ENCODE results near the gene EXOSC2.

Gene EXOSC2

DNA sequence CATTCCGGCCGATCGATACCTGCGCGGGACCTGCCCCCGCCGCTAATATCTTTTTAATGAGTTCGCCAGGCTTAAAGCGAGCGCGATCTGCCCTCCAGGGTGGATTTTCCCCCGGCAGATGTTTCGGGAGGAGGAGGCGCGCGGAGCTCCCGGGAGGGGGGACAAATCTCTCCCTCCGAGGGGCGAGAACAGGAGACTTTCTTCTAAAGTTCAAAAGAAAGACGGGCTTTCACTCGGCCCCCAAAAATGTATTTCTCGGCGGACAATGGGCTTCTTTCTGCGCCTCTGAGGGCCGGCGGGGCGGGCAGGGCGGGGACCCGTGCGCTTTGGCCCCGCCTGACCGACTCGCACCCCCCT lies 33.3 kb upstream of the EXOSC2 start:
- TF ChIP-seq, protein P1, sequence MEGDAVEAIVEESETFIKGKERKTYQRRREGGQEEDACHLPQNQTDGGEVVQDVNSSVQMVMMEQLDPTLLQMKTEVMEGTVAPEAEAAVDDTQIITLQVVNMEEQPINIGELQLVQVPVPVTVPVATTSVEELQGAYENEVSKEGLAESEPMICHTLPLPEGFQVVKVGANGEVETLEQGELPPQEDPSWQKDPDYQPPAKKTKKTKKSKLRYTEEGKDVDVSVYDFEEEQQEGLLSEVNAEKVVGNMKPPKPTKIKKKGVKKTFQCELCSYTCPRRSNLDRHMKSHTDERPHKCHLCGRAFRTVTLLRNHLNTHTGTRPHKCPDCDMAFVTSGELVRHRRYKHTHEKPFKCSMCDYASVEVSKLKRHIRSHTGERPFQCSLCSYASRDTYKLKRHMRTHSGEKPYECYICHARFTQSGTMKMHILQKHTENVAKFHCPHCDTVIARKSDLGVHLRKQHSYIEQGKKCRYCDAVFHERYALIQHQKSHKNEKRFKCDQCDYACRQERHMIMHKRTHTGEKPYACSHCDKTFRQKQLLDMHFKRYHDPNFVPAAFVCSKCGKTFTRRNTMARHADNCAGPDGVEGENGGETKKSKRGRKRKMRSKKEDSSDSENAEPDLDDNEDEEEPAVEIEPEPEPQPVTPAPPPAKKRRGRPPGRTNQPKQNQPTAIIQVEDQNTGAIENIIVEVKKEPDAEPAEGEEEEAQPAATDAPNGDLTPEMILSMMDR (conservative IDR thresholded peaks at IDR 0.05; ENCODE audit: low read length) = no peak
- no peak for DNase-seq (ENCODE audit: low read depth)
- H3K4me3 ChIP-seq (ENCODE audit: low read length) = no peak overlapping the region

DNA sequence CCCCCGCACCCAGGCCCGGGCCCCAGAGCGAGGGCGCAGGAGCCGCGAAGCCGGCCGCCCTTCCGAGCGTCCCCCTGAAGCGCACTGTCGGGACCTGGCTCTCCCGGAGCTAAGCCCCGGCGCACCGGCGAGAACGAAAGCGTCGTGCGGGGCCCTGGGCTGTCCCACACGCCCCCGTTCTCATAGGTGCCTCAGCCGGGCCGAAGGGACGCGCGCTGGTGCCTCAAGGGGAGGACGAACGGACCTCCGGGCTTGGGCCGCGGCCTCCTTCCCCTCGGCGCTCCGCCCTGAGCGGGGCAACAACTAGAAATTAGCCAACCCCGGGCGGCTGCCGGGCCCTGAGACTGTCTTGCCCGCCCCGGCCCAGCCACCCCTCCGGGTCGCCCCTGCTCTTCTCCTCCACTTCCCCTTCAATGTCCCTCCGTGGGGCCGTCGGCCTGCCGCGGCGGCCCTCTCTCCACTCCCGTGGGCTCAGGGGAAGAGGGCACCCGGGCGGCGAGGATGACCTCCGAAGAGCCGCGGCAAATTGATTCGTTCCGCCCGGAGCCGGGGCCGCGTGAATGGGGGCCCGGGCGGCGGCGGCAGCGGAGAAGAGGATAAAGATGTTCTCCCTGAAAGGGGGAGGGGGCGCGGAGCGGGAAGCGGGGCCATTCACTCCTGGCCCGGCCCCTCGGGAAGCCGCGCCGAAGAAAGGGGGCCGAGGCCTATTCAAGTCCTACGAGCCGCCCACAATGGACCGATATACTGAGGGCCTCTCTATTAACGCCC lies 32.7 kb upstream of the EXOSC2 start:
- TF ChIP-seq, protein P1 (conservative IDR thresholded peaks at IDR 0.05; ENCODE audit: low read length) = no peak
- no peak overlapping the region; the same call in 1 of the 2 replicates for H3K4me3 ChIP-seq (ENCODE audit: low read length)
- no peak for DNase-seq (ENCODE audit: low read depth)

DNA sequence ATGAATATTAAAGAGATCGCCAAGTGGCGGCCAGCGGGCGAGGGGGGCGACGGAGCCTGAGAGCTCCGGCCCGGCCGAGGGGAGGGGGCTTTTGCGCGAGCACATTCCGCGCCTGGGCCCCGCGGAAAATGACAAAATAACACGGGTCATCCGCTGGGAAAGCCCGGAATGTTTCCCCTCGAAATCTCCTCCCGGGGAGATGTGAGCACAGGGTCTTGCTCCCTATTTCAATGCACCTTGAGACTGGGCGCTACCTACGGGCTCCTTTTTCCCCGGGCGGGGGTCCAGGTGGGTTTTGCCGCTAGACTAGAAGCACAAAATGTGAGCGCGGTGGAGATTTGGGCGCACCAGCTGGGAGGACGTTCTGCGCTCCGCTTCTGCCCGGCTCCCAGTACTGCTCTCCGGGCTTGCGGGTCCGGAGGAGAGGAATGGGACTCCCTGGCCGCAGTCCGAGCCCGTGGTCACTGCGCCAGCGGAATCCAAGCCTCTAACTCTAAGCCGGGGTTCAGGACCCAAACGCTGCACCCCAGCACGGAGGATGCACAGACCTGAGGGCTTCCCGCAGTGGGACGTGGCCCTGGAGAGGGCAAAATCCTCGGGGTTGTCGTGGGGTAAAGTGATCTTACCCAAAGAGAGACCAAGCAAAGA lies 32.0 kb upstream of the EXOSC2 start:
- TF ChIP-seq, protein P1 (conservative IDR thresholded peaks at IDR 0.05; ENCODE audit: low read length) = no peak
- no peak overlapping the region for H3K4me3 ChIP-seq (ENCODE audit: low read length)
- no peak for DNase-seq (ENCODE audit: low read depth)

DNA sequence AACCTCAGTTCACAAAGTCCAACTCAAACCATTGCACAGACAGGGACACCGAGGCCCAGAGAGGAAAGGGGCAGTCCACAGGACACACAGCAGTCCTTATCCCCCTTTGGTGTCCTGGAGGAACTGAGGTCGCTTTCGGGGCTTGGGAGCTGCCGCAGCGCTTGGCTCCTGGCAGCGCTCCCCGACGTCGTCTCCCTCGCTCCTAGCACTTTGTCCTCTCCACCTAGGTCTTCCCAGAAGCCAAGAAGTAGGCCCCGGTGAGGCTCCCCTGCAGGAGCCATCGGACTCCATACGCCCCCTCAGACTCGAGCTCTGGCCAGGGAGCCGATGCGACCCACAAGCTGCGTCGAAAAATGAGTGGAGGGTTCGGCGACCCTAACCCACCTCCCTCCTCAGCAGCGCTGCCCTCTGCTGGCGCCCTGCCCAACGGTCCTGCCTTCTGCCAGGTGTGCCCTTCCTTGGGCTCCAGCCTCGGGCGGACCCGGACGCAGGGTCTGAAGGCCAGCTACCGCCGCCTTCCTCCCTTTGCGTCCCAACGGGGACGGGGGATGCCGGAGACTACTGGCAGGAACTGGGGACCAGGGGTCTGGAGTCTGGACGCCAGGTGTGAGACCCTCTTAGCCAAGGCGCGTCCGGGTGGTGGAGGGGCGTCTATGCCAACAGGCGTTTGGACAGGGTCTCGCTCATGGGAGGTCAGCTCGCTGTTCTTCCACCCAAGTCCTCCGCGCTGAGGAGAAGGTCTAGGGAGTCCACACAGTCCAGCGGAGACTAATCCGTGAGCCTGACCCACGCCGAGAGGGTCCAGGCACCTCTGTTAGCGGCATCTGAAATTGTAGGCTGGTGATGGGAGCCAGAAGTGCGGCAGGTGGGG lies 31.2 kb upstream of the EXOSC2 start:
- no peak overlapping the region for H3K4me3 ChIP-seq (ENCODE audit: low read length)
- TF ChIP-seq, protein P1 (conservative IDR thresholded peaks at IDR 0.05; ENCODE audit: low read length) = no peak
- DNase-seq (ENCODE audit: low read depth) = no peak

DNA sequence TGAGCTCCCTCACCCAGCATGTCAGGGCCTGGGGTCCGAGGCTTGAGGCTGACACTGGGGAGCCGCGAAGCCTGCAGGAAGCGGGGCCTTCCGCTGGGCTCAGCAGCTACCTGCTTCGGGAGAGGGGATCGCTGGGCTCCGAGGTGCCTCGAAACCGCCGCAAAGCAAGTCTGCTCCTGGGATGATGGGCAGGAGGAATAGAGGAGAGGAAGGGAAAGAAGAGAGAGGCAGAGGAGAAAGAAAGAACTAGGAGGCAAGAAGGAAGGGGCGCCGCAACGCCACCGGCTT lies 30.7 kb upstream of the EXOSC2 start:
- H3K4me3 ChIP-seq (ENCODE audit: low read length) = no peak overlapping the region
- TF ChIP-seq, protein P1 (conservative IDR thresholded peaks at IDR 0.05; ENCODE audit: low read length) = no peak
- DNase-seq (ENCODE audit: low read depth) = no peak

DNA sequence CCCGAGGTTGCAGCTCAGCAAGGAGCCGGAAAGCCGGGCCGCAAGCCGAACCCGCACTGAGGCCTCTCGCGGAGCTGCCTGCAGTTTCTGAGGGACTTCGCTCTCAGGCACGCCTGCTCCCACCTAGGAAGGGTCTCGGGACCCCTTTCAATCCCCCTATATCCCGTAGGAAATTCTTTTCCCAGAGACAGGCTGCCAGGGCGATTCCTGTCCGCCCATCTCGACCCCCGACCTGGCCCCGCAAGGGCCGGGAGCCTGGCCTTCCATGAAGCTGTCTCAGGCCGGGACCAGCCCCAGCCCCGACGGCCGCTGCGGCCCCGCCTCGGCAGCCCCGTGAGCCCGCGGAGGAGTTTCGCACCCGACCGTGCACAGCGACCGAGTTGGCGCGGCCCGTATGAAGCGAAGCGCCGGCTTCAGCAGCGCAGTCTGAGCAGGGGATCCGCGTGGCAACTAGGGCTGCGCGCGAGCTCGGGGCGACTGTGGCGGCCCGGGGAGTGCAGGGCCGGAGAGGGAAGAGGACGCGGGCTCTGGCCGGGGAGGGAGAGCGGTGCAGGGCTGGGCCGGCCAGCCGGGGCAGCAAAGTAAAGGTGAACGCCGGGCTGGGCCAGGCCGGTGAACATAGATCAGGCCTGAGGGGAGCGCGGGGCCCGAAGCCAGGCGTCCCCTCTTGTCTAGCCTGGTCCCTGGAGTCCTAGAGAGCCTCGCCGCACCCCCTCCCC lies 30.2 kb upstream of the EXOSC2 start:
- no peak overlapping the region for H3K4me3 ChIP-seq (ENCODE audit: low read length)
- TF ChIP-seq, protein P1 (conservative IDR thresholded peaks at IDR 0.05; ENCODE audit: low read length) = no peak
- no peak for DNase-seq (ENCODE audit: low read depth)
